Astrocyte of the cerebellum (primary cell): Measurements from ENCODE around the gene RARB.
A peak's percentile ranks its signal among the peaks of the same experiment; 100 is the strongest.

Source experiments
- DNase-seq: peaks from one replicate; pipeline ENCODE4 v3.0.0-alpha.2; 2011; ENCODE audit warnings: low read depth
- H3K4me3 ChIP-seq: 2 replicates; pipeline ENCODE4 v1.5.1; 2011; ENCODE audit warnings: mild to moderate bottlenecking, low read depth, low read length, moderate library complexity
- CTCF ChIP-seq: IDR thresholded peaks from 2 replicates; pipeline ENCODE4 v1.5.1; 2012; ENCODE audit warnings: low read length, low read depth, moderate library complexity, mild to moderate bottlenecking; ENCODE audit errors: missing control alignments
- in situ Hi-C: cut with HindIII; loops from 2 replicates; pipeline ENCODE4 v1.10.0; 2017; ENCODE audit warnings: low sequenced_read_pairs

The RARB gene

DNA sequence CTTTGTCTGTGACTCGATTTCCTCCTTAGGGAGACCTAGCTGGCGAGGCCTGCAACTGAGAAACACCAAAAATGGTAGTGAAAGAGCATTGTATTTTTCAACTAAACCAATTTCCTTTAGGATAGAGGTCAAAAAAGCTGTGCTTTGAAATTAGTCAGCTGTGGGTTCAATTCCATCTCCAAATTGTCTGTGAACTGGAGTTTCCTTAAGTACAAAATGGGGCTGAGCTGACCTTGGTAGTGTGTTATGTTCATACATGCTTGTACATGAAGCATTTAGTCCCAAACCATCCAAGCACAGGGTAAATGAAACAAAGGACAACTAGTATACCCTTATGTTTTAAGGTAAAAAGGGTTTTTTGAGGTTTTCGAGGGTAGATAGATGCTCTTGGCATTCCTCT, 99.3 kb downstream of the RARB start:
- no peak for DNase-seq
- no peak for TF ChIP-seq CTCF
- in situ Hi-C loops: no loop called here
- no peak overlapping the region for H3K4me3 ChIP-seq

DNA sequence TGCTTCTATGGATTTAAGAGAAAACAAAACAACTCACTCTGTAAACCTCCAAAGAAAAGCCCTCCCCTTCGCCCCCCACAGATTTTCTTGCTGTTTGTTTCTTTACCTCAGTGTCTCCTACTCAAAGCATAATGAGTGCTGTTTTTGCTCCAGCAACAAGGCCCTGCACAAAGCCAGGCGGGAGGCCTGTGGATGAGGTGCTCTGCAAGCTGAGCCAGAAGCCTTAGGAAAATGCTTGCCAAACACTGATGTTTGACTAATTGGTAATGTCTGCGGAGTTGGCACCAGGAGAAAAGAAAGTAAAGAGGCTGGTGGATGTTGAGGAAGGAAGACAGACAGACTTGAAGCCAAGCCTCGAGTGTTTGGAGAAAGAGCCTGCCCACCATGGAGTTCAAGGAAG, 99.7 kb downstream of the RARB start:
- peak; percentile 56 for DNase-seq
- TF ChIP-seq CTCF: no peak
- in situ Hi-C loops: no loop called here
- H3K4me3 ChIP-seq: no peak overlapping the region

- H3K4me3 ChIP-seq: no peak overlapping the region
- TF ChIP-seq CTCF: no peak
- DNase-seq: no peak
- in situ Hi-C loops: no loop called here
Observed at GRCh38 chr3:25531971-25532370, 103.9 kb downstream of the RARB start.

GRCh38 chr3:25532431-25533162, 104.5 kb downstream of the RARB start:
- peak; percentile 57 for TF ChIP-seq CTCF
- H3K4me3 ChIP-seq: no peak overlapping the region
- DNase-seq: no peak
- in situ Hi-C loops: no loop called here

DNA sequence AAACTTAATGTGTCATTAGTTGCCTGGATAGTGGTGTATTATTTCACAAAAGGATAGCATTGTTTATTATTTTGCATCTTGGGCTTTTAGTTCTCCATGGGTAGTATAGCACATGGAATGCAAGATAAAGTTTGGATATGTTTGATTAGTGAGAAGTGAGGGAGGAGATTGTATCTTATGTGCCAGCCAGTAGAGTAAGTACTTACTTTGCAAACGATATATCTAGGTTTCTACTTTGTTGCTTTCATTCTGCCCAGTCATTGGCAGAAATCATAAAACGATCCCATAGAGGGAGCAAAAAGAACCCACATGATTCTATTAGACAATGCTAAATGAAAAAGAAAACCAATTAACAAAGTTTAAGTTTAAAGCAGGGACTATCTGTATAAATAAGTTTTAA, 105.3 kb downstream of the RARB start:
- in situ Hi-C loops: no loop called here
- DNase-seq: no peak
- TF ChIP-seq CTCF: no peak
- H3K4me3 ChIP-seq: no peak overlapping the region

DNA sequence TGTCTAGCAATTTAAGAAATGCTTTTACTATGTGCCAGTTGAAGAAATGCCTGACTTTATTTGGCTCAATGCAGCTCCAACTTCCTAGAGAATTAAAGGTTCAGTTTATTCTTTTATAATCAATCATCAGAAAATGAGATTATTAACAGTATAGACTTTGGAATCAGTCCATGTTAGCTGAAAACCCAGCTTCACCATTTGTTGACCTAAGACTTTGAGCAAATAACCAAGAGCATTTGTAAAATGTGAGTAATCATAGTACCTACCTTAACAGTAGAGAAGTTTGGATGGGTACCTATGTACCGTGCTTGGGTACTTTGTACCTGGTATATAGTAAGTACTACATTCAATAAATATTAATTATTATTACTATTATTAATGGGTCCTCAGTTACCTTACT, 105.9 kb downstream of the RARB start:
- DNase-seq: no peak
- no peak for TF ChIP-seq CTCF
- in situ Hi-C loops: no loop called here

More for the DNA sequence above, 105.9 kb downstream of the RARB start:
- no peak overlapping the region for H3K4me3 ChIP-seq
